Breast epithelium (tissue), 4 donors: Measurements from ENCODE around the gene LMO2. TPM values are rescaled to one million over a fixed set of nuclear protein-coding genes. Genes with fewer than 3 reads are reported as not detected.

Experiments
- DNase-seq, 2 donors: peaks; one replicate each; pipeline ENCODE4 v3.0.0-alpha.2; 2019; ENCODE audit warnings: low spot score in 2 of 2
- H3K27ac ChIP-seq, 2 donors: fragments of 200-600 bp; sonication (generic) in 1 of 2; one replicate each; pipeline ENCODE4 v1.5.1; 2016 to 2019; ENCODE audit warnings: mild to moderate bottlenecking in 1 of 2
- H3K27me3 ChIP-seq, 2 donors: fragments of 200-600 bp; sonication (generic) in 1 of 2; one replicate each; pipeline versions ENCODE4 v1.5.1 to v1.6.0; 2017 to 2019; ENCODE audit warnings: control low read depth in 1 of 2, mild to moderate bottlenecking in 1 of 2
- H3K36me3 ChIP-seq: fragments of 200-600 bp; one replicate; pipeline ENCODE4 v1.5.1; 2019
- H3K4me1 ChIP-seq, 2 donors: fragments of 200-600 bp; sonication (generic); one replicate each; pipeline ENCODE4 v1.5.1; 2016 to 2019; ENCODE audit warnings: control low read depth in 1 of 2
- H3K4me3 ChIP-seq, 3 donors: fragments of 200-600 bp; sonication (generic); 1 replicate in 2 of 3; 2 replicates in 1 of 3; pipeline ENCODE4 v1.5.1; 2016 to 2019; ENCODE audit warnings: mild to moderate bottlenecking in 3 of 3, moderate library complexity in 2 of 3
- H3K9me3 ChIP-seq, 2 donors: fragments of 200-600 bp; sonication (generic) in 1 of 2; one replicate each; pipeline ENCODE4 v1.5.1; 2016 to 2019; ENCODE audit warnings: control low read depth in 1 of 2
- POLR2A ChIP-seq: fragments of 450-650 bp; IDR thresholded peaks from one replicate; pipeline ENCODE4 v1.6.1; 2016; ENCODE audit warnings: antibody characterized with exemption, mild to moderate bottlenecking, moderate library complexity
- POLR2AphosphoS5 ChIP-seq, 3 donors: sonication (generic); formaldehyde crosslinking; IDR thresholded peaks; one replicate each; pipeline ENCODE4 v1.6.1; 2017; ENCODE audit warnings: antibody characterized with exemption in 3 of 3
- intact Hi-C: fragments of 100-400 bp; cut with DNase I; formaldehyde crosslinking; loops from one replicate; pipeline ENCODE4 v1.15.1; 2023; ENCODE audit warnings: low total_unique reads
- total RNA-seq, 3 donors: library from RNA; depleted of rRNA; stranded (reverse); fragments of >200 nt; gene quantifications; one replicate each; pipeline ENCODE4 v1.1.0, GENCODE V29; 2016
- TF ChIP-seq, protein P1 (sequence below), 3 donors: fragments of 450-650 bp; IDR thresholded peaks; one replicate each; pipeline ENCODE4 v1.5.1; 2016 to 2017; ENCODE audit warnings: antibody characterized with exemption in 3 of 3, mild to moderate bottlenecking in 3 of 3, moderate library complexity in 3 of 3

The LMO2 gene
- total RNA-seq, 3 donors from 2014 or later: 19.5 to 21.9 (median 20.0) TPM

DNA sequence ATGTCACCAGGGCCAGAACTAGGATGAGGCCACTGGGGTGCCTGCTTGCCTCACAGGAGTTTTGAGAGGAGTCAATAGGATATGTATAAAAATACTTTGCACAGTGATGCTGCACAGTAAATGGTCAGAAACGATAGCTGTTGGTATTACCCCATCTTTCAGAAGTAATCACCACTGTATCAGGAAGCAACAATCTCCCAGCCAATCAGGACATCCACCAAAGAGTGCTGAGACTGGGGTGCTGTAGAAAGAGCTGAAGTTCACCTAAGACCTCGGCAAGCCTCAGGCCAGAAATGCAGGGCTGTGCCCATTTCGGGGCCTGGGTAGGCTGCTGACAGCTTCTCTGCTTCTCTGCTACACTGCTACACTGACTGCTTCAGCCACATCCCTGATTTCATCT is 17.4 kb downstream of the LMO2 start:
- TF ChIP-seq, protein P1, sequence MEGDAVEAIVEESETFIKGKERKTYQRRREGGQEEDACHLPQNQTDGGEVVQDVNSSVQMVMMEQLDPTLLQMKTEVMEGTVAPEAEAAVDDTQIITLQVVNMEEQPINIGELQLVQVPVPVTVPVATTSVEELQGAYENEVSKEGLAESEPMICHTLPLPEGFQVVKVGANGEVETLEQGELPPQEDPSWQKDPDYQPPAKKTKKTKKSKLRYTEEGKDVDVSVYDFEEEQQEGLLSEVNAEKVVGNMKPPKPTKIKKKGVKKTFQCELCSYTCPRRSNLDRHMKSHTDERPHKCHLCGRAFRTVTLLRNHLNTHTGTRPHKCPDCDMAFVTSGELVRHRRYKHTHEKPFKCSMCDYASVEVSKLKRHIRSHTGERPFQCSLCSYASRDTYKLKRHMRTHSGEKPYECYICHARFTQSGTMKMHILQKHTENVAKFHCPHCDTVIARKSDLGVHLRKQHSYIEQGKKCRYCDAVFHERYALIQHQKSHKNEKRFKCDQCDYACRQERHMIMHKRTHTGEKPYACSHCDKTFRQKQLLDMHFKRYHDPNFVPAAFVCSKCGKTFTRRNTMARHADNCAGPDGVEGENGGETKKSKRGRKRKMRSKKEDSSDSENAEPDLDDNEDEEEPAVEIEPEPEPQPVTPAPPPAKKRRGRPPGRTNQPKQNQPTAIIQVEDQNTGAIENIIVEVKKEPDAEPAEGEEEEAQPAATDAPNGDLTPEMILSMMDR (IDR thresholded peaks at IDR 0.05): no peak
- TF ChIP-seq POLR2A: no peak
- TF ChIP-seq POLR2AphosphoS5 (IDR thresholded peaks at IDR 0.05): no peak
- Histone ChIP-seq H3K27me3 (peaks cover 0 to 3% of the 10 kb centered on the region in 2 donors), H3K27ac (no peak overlapping the region), H3K9me3 (no peaks in the 10 kb centered on the region), H3K4me1 (no peaks in the 10 kb centered on the region), H3K36me3 (no peaks in the 10 kb centered on the region), H3K4me3 (no peak overlapping the region)
- intact Hi-C loops: loop anchor here (5.0 kb wide), 1 partner anchor 83 kb away; no protein-coding TSS in a partner anchor
- no peak for DNase-seq

DNA sequence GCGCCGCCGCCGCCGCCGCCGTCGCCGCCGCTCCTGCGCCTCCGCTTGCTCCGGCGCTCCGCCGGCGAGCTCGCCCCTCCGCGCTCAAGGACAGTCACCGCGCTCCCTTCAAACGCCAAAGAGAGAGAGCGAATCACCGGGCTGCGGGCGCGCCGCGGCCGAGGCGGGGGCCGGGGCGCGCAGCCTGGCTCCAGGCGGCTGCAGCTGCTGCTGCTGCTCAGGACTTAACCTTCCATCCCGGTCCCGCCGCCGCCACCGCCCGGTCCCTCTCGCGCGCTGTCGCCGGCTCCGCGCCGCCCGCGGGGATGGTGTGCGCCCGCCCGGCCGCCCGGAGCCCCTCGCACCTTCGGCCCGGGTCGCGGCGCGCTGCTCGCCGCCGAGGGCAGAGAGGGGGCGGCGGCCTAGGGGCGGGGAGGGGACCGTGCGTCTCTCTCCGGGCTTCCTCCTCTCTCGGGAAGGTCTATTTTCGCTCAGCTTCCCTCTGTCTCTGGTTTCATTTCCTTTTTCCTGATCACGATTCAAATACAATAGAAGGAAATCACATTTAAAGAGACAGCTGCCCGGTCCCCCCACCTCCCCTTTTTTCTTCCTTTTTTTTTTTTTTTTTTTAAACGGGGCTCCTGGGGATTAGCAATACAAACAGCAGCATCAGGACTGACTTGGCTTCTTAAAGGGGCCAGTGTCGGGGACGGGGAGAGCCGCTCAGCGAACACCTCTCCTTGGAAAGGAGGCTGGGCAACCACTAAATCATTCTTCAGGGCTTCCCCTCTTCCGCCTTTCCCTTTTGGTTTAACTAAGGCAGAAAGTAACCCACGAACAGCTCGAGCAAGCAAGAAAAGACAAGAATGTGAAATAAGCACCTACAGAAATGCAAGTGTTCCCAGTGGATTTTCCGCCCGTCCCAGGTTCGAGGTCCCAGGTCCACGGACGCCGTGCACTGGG is 22.1 kb downstream of the LMO2 start:
- peak overlapping the region; percentile 54 to 84 for H3K27ac ChIP-seq
- H3K36me3 ChIP-seq: no peaks in the 10 kb centered on the region
- intact Hi-C loops: loop anchor here (5.0 kb wide), 1 partner anchor 88 kb away; no protein-coding TSS in a partner anchor
- H3K27me3 ChIP-seq: peaks cover 0 to 9% of the 10 kb centered on the region in 2 donors
- no peak for DNase-seq
- H3K4me1 ChIP-seq: no peaks in the 10 kb centered on the region
- peak overlapping the region; percentile 67 to 85 (median 81) for H3K4me3 ChIP-seq
- TF ChIP-seq, protein P1 (IDR thresholded peaks at IDR 0.05): no peak
- no peak for TF ChIP-seq POLR2AphosphoS5 (IDR thresholded peaks at IDR 0.05)
- TF ChIP-seq POLR2A: no peak
- H3K9me3 ChIP-seq: no peaks in the 10 kb centered on the region

DNA sequence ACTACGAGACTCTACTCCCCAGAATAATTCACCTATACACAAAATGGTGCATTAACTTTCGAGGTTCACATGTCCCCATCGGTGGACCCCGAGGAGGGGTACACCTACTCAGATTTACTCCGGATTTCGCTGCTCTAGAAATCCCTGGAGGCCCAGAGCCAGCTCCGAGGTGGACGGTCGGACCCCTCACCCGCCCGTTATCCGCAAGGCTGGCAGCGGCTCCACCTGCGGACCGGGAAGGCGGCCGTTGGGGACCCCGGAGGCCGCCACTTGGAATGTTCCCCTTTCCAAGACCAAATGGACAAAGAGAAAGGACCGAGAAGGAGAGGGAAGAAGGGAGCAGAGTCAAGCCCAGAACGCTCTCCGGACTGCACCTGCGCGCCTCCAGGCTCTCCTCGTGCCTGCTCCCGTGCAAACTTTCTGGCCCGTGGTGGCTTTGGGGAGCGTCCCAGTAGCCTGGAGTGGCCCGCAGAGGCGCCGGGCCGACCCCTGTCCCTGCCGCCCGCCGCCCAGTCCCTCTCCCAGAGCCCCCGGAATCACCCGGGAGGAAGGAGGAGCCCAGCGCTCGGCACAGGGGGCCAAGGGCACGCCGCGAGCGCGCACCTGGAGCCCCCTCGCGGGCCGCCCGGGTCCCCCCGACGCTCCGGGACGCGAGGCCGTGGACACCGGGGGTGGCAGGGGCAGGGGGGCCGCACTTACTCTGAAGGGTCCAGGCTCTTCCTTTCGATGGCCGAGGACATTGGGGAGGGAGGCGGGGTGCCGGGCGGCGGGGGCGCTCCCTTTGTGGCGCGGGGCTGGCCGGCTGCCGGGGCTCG is 23.0 kb downstream of the LMO2 start:
- intact Hi-C loops: no loop called here
- H3K4me3 ChIP-seq: peak overlapping the region; percentile 67 to 85 (median 81)
- H3K4me1 ChIP-seq: no peaks in the 10 kb centered on the region
- no peaks in the 10 kb centered on the region for H3K9me3 ChIP-seq
- no peak for TF ChIP-seq POLR2A
- TF ChIP-seq, protein P1 (IDR thresholded peaks at IDR 0.05): no peak
- TF ChIP-seq POLR2AphosphoS5 (IDR thresholded peaks at IDR 0.05): no peak
- H3K27ac ChIP-seq: peak overlapping the region; percentile 54 to 84
- no peaks in the 10 kb centered on the region for H3K36me3 ChIP-seq
- DNase-seq: no peak
- peaks cover 0 to 9% of the 10 kb centered on the region in 2 donors for H3K27me3 ChIP-seq

DNA sequence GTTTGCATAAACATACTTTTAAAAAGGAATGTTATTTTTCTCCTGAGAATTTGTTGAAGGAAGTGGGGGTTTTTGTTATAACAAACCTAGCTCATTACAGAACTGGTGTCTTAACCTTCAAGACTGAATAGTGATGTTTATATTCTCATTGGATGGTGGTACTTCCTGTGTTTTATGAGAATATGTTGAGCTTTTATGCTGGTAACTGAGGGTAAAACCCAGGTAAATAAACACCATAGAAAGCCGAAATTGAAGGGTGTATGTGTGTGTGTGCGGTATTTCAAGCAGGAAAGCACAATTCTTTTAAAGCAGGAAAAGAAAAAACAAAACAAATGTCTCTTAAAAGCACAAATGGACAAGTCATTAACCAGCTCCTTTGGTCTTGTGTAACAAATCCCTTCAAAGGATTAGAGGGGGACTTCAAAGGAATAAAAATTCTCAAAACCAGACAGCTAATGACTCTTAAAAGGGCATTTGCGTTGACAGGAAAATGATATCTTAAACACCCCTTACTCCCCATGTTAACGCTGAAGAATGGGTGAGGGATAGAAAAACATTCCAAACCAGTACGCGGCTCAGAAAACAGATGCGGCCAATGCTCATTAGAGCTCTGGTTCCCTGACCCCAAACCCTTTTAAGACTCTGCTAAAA is 23.8 kb downstream of the LMO2 start:
- H3K27me3 ChIP-seq: peaks cover 0 to 9% of the 10 kb centered on the region in 2 donors
- intact Hi-C loops: no loop called here
- no peaks in the 10 kb centered on the region for H3K36me3 ChIP-seq
- H3K4me1 ChIP-seq: no peaks in the 10 kb centered on the region
- no peaks in the 10 kb centered on the region for H3K9me3 ChIP-seq
- no peak for DNase-seq
- H3K4me3 ChIP-seq: peak overlapping the region; percentile 67 to 85 (median 81)
- peak overlapping the region in 1 of 2 donors; percentile 84 for H3K27ac ChIP-seq
- no peak for TF ChIP-seq POLR2AphosphoS5 (IDR thresholded peaks at IDR 0.05)
- no peak for TF ChIP-seq POLR2A
- TF ChIP-seq, protein P1 (IDR thresholded peaks at IDR 0.05): no peak
